Measurements from ENCODE around the gene ATG2A.

GRCh38 chr11:64920124-64920523, 3.1 kb upstream of the ATG2A start:
- TF ChIP-seq CTCF (IDR thresholded peaks at IDR 0.05) (no peak), SIN3A (IDR thresholded peaks at IDR 0.05; ENCODE audit: borderline replicate concordance, insufficient read depth, low read depth, low read length) (no peak), POLR2AphosphoS5 (IDR thresholded peaks at IDR 0.05; ENCODE audit: low read depth, low read length) (no peak)

Measured in Panc1 (cell line).